Myocyte (in vitro differentiated cells): ENCODE results near the gene LIX1. TPM values are rescaled to one million over a fixed set of nuclear protein-coding genes. Genes with fewer than 3 reads are reported as not detected.
"Not testable (repeated sequence)": the region's sequence is repeated elsewhere in the genome, so short reads cannot be mapped to it uniquely, and the experiment has no call there.

Experiments used
- DNase-seq: peaks from one replicate; pipeline ENCODE4 v3.0.0-alpha.2; 2012; ENCODE audit warnings: low read depth
- total RNA-seq: library from RNA; depleted of rRNA; stranded (reverse); fragments of >200 nt; gene quantifications from 2 replicates; pipeline ENCODE4 v1.2.3, GENCODE V29; 2014

The LIX1 gene
- total RNA-seq, 1 donor from 2014 or later = not detected

- DNase-seq = no peak
Observed at GRCh38 chr5:97105501-97106215, 36.8 kb downstream of the LIX1 start.

DNA sequence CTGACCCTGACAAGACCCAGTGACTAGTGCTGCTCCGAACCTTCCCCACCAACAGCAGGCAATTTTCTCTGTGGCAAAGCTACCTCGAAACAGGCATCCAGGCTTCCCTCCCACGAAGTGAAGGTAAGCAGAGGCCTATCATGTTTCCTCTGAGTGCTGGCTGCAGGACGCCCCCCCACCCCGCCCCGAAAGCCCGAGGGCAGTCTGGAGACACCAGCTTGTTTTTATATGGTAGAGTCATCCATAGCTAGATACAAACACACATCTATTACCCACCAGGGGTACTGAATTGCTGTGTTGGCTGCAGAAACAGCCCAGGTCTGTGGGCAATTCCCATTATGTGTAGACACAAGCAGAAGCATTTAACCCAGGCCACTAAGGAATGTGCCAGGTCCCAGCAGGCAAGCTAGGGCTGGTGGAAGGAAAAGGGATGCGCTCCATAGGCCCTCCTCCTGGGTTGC lies 40.4 kb downstream of the LIX1 start:
- DNase-seq = no peak

GRCh38 chr5:97101189-97101910 lies 41.1 kb downstream of the LIX1 start:
- DNase-seq = no peak

GRCh38 chr5:97100476-97100875 lies 41.9 kb downstream of the LIX1 start:
- peak; percentile 41 for DNase-seq

- DNase-seq = no peak
Observed at GRCh38 chr5:97098922-97099321, 43.5 kb downstream of the LIX1 start.

DNA sequence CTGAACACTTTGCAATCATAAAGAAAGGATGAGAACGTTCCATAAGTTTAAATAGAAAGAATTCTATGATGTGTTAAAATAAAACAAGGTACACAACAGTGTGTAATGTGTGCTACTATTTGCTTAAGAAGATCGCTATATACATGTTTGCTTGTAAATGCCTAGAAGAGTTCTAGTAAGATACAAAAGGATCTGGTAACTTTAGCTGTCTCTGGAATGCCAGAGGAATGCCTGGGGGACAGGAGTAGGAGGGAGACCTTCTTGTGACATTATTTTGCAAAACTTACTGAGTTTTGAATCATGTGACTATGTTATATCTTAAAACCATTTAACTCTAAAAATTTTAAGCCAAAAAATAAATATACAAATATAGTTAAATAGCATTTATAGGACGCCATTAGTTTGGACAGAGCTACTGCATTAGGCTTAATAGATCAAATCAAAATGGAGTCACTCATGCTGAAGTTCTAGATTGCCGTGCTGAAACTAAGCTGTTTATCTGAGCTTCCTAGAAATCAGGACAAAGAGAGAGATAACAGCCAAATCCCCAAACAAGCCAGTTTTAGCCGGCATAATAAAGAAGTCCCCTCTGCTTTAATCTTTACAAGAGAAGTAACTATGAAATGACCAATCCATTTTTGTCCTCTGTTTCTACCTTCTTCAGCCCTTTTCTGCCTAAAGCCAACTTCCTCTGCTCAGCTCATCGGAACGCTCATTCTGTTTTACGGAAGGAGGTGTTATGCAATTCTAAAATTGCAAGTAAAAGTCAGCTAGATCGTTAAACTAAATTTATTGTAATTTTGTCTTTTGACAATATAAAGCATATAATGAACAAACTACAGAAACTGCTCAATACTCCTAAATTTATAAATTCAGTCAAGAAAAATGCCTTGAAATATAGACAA lies 44.8 kb downstream of the LIX1 start:
- no peak for DNase-seq

- no peak for DNase-seq
Observed at GRCh38 chr5:97096846-97097245, 45.6 kb downstream of the LIX1 start.

- no peak for DNase-seq
Observed at GRCh38 chr5:97096191-97096590, 46.2 kb downstream of the LIX1 start.

GRCh38 chr5:97095318-97095732 lies 47.1 kb downstream of the LIX1 start:
- DNase-seq = no peak

- DNase-seq = no peak
Observed at GRCh38 chr5:97094579-97095317, 47.7 kb downstream of the LIX1 start.

DNA sequence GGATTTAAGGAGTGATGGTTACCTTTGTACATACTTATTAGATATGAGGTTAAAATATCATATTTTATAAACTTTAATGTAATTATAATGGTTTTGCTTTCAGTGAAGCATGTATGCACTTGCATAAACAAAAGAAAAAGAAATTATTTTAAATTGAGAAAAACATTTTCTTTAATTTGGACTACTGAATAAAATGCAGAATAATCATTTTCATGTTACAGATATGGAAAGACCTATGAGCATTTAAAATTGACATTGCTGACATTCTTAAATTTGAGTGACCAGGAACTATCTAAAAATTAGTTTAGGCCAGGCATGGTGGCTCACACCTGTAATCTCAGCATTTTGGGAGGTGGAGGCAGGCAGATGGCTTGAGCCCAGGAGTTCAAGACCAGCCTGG lies 49.2 kb downstream of the LIX1 start:
- no peak for DNase-seq

- no peak for DNase-seq
Observed at GRCh38 chr5:97090944-97091343, 51.5 kb downstream of the LIX1 start.

- DNase-seq = no peak
Observed at GRCh38 chr5:97089149-97089801, 53.1 kb downstream of the LIX1 start.

- DNase-seq = no peak
Observed at GRCh38 chr5:97088774-97089148, 53.6 kb downstream of the LIX1 start.

DNA sequence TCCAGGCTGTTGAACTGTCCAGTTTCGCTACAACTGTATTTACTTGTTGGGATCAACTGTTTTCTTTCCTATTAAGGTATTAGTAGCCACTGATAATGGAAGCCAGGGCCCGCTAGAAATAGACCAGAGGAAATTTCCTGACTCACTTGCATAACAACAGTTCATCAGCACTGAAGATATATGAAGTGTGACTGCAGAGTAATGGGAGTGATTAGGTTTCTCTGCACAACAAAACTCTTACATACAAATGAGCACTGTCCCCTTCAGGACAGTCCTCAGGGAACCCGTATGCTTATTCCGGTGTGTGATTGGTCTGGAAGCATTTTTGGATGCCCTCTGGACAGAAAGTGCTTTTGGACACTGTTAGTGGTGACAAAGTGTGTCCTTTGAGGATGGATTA lies 55.3 kb downstream of the LIX1 start:
- DNase-seq = no peak

- DNase-seq = no peak
Observed at GRCh38 chr5:97085459-97086181, 56.8 kb downstream of the LIX1 start.

DNA sequence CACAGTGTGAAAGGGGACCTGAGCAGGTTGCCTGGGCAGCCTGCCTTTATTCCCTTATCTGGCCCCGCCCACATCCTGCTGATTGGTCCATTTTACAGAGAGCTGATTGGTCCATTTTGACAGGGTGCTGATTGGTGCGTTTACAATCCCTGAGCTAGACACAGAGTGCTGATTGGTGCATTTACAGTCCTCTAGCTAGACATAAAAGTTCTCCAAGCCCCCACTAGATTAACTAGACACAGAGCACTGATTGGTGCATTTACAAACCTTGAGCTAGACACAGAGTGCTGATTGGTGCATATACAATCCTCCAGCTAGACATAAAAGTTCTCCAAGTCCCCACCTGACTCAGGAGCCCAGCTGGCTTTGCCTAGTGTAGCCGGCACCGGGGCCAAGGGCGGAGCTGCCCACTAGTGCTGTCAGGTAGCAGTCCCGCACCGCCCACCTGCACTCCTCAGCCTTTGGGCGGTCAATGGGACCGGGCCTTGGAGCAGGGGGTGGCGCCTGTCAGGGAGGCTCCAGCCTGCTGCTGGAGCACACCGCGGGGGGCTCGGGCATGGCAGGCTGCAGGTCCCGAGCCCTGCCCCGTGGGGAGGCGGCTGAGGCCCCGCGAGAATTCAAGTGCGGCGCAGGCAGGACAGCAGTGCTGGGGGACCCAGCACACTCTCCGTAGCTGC lies 57.5 kb downstream of the LIX1 start:
- not testable (repeated sequence) for DNase-seq

GRCh38 chr5:97078958-97079743 lies 63.3 kb downstream of the LIX1 start:
- DNase-seq = peak; percentile 37
